Loucy (cell line): ENCODE data around the gene CLASP1.

ENCODE experiments used
- H2AFZ ChIP-seq: fragments of 200-600 bp; sonication (generic); 2 replicates; pipeline ENCODE4 v1.6.0; 2016; ENCODE audit warnings: antibody characterized with exemption, mild to moderate bottlenecking, low read length, moderate library complexity
- H3F3A ChIP-seq: fragments of 200-600 bp; 2 replicates; pipeline ENCODE4 v1.6.0; 2016; ENCODE audit warnings: antibody characterized with exemption, low read depth, mild to moderate bottlenecking
- H3K27me3 ChIP-seq: fragments of 200-600 bp; sonication (generic); 2 replicates; pipeline ENCODE4 v1.6.1; 2014; ENCODE audit warnings: low read length, mild to moderate bottlenecking; ENCODE audit not compliant: insufficient read depth, poor library complexity, severe bottlenecking
- H3K36me3 ChIP-seq: fragments of 200-600 bp; sonication (generic); 2 replicates; pipeline ENCODE4 v1.6.1; 2016; ENCODE audit warnings: low read length; ENCODE audit not compliant: insufficient read depth
- H3K4me1 ChIP-seq: fragments of 200-600 bp; sonication (generic); 2 replicates; pipeline ENCODE4 v1.5.1; 2014; ENCODE audit warnings: low read length, mild to moderate bottlenecking; ENCODE audit not compliant: insufficient read depth, poor library complexity, severe bottlenecking
- H3K4me2 ChIP-seq: fragments of 200-600 bp; sonication (generic); 2 replicates; pipeline ENCODE4 v1.6.0; 2014; ENCODE audit warnings: antibody characterized with exemption, low read length, low read depth, mild to moderate bottlenecking; ENCODE audit not compliant: poor library complexity, severe bottlenecking
- H3K4me3 ChIP-seq: fragments of 200-600 bp; sonication (generic); 2 replicates; pipeline ENCODE4 v1.5.1; 2014; ENCODE audit warnings: low read length, mild to moderate bottlenecking, mixed read lengths; ENCODE audit not compliant: poor library complexity, severe bottlenecking
- H3K79me2 ChIP-seq: fragments of 200-600 bp; sonication (generic); 2 replicates; pipeline ENCODE4 v1.6.1; 2014; ENCODE audit warnings: low read length; ENCODE audit not compliant: insufficient read depth
- H3K9ac ChIP-seq: fragments of 200-600 bp; sonication (generic); 2 replicates; pipeline ENCODE4 v1.6.0; 2014; ENCODE audit warnings: mild to moderate bottlenecking, low read depth, low read length, moderate library complexity; ENCODE audit not compliant: poor library complexity, severe bottlenecking
- H3K9me2 ChIP-seq: fragments of 200-600 bp; sonication (generic); replicated peaks from 2 replicates; pipeline ENCODE4 v1.6.1; 2016; ENCODE audit warnings: low read depth, low read length, mixed read lengths
- H3K9me3 ChIP-seq: fragments of 200-600 bp; sonication (generic); 2 replicates; pipeline ENCODE4 v1.6.1; 2014; ENCODE audit warnings: mild to moderate bottlenecking, antibody characterized with exemption, low read length, low read depth; ENCODE audit not compliant: insufficient read depth
- H4K20me1 ChIP-seq: fragments of 200-600 bp; sonication (generic); 2 replicates; pipeline ENCODE4 v1.6.0; 2014; ENCODE audit warnings: antibody characterized with exemption, low read length, mild to moderate bottlenecking; ENCODE audit not compliant: insufficient read depth, poor library complexity, severe bottlenecking
- EZH2phosphoT487 ChIP-seq: fragments of 200-600 bp; IDR thresholded peaks from 2 replicates; pipeline ENCODE4 v1.6.1; 2018; ENCODE audit warnings: antibody characterized with exemption, mild to moderate bottlenecking, moderate library complexity, borderline replicate concordance
- TF ChIP-seq, protein P1 (sequence below): fragments of 200-600 bp; sonication (generic); conservative IDR thresholded peaks from 2 replicates; pipeline ENCODE4 v1.5.1; 2014; ENCODE audit warnings: mild to moderate bottlenecking, antibody characterized with exemption, low read length

Gene CLASP1

GRCh38 chr2:121398853-121399252 lies 250.4 kb downstream of the CLASP1 start:
- H3K4me3 ChIP-seq = no peak overlapping the region
- H3K9ac ChIP-seq = no peak overlapping the region
- no peaks in the 10 kb centered on the region for H4K20me1 ChIP-seq
- TF ChIP-seq, protein P1, sequence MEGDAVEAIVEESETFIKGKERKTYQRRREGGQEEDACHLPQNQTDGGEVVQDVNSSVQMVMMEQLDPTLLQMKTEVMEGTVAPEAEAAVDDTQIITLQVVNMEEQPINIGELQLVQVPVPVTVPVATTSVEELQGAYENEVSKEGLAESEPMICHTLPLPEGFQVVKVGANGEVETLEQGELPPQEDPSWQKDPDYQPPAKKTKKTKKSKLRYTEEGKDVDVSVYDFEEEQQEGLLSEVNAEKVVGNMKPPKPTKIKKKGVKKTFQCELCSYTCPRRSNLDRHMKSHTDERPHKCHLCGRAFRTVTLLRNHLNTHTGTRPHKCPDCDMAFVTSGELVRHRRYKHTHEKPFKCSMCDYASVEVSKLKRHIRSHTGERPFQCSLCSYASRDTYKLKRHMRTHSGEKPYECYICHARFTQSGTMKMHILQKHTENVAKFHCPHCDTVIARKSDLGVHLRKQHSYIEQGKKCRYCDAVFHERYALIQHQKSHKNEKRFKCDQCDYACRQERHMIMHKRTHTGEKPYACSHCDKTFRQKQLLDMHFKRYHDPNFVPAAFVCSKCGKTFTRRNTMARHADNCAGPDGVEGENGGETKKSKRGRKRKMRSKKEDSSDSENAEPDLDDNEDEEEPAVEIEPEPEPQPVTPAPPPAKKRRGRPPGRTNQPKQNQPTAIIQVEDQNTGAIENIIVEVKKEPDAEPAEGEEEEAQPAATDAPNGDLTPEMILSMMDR = no peak
- TF ChIP-seq EZH2phosphoT487 = no peak
- no peak overlapping the region for H3K4me2 ChIP-seq
- H3K36me3 ChIP-seq = peaks cover 80% of the 10 kb centered on the region; the same call in 1 of the 2 replicates
- H3K9me3 ChIP-seq = no peaks in the 10 kb centered on the region
- no peak overlapping the region for H2AFZ ChIP-seq
- no peaks in the 10 kb centered on the region for H3K27me3 ChIP-seq
- no peaks in the 10 kb centered on the region for H3K9me2 ChIP-seq
- H3K79me2 ChIP-seq = no peaks in the 10 kb centered on the region
- H3F3A ChIP-seq = no peaks in the 10 kb centered on the region
- H3K4me1 ChIP-seq = no peaks in the 10 kb centered on the region

DNA sequence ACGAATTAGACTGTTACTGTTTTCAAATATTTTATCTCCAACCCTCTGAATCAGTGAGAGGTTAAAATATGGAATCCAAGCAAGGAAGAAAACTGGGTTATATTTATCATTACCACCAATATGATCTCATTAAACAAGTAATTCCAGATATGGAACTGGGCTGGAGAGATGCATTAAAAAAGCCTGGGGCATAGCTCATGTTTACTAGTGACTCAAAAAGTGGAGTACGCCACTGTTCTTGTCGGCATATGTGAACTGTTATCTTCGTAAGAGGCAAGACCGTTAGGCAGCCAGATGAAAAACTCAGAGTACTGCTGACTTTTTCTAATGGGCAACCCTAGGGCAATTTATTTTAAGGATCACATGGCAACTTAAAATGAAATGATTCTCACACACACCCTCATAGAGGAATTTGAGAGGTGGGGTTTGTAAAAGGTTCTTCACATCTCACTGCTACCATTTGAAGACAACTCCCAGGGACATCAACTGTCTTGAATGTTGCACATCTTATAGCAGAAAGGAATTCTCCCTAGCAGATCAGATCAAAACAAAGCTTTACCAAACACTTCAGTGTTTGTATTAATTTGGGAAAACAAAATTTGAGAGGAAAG lies 259.1 kb downstream of the CLASP1 start:
- H3K9me3 ChIP-seq = no peaks in the 10 kb centered on the region
- H3K4me2 ChIP-seq = no peak overlapping the region
- H3K9me2 ChIP-seq = no peaks in the 10 kb centered on the region
- H4K20me1 ChIP-seq = no peaks in the 10 kb centered on the region
- H3K4me3 ChIP-seq = no peak overlapping the region
- no peaks in the 10 kb centered on the region for H3F3A ChIP-seq
- no peaks in the 10 kb centered on the region for H3K79me2 ChIP-seq
- H3K36me3 ChIP-seq = peaks cover 66% of the 10 kb centered on the region; the same call in 1 of the 2 replicates
- TF ChIP-seq, protein P1 = no peak
- TF ChIP-seq EZH2phosphoT487 = no peak
- H3K27me3 ChIP-seq = no peaks in the 10 kb centered on the region
- no peak overlapping the region for H2AFZ ChIP-seq
- no peaks in the 10 kb centered on the region for H3K4me1 ChIP-seq
- no peak overlapping the region for H3K9ac ChIP-seq

DNA sequence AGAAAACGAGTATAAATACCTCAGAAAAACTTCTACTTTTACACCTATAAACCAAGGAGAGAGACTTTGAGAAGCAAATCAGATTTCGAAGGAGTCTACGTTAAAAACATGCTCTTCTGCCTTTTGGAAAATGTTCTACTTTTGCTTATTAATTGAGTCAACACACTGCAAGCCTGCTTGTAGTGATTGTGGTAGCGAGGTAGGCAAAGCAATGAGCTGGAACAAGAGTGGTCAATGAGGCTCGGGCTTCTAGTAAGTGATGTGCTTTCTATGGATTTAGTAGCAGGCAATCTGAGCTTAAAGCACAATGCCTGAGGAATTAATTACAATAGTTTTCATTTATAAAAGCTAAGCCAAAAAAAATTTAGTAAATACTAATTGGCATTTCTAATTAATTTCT lies 260.9 kb downstream of the CLASP1 start:
- H3K9me3 ChIP-seq = no peaks in the 10 kb centered on the region
- H3K4me2 ChIP-seq = no peak overlapping the region
- peaks cover 64% of the 10 kb centered on the region; the same call in 1 of the 2 replicates for H3K36me3 ChIP-seq
- H3K9ac ChIP-seq = no peak overlapping the region
- TF ChIP-seq EZH2phosphoT487 = no peak
- TF ChIP-seq, protein P1 = no peak
- H3K4me3 ChIP-seq = no peak overlapping the region
- no peaks in the 10 kb centered on the region for H4K20me1 ChIP-seq
- H3K79me2 ChIP-seq = no peaks in the 10 kb centered on the region
- no peak overlapping the region for H2AFZ ChIP-seq
- H3K9me2 ChIP-seq = no peaks in the 10 kb centered on the region
- no peaks in the 10 kb centered on the region for H3K4me1 ChIP-seq
- no peaks in the 10 kb centered on the region for H3K27me3 ChIP-seq
- no peaks in the 10 kb centered on the region for H3F3A ChIP-seq
